Gastrocnemius medialis (tissue), 4 donors: Measurements from ENCODE around the gene TOR2A. TPM values are rescaled to one million over a fixed set of nuclear protein-coding genes. Genes with fewer than 3 reads are reported as not detected.

Experiments used
- ATAC-seq, 2 donors: fragments of 150-250 bp; one replicate each; pipeline ENCODE4 v1.9.1; 2016
- DNase-seq, 2 donors: peaks; one replicate each; pipeline ENCODE4 v3.0.0-alpha.2; 2019
- H3K27ac ChIP-seq, 4 donors: fragments of 200-600 bp; sonication (generic); 1 replicate in 1 of 4; 2 replicates in 3 of 4; pipeline ENCODE4 v1.5.1; 2016 to 2018; ENCODE audit warnings: mild to moderate bottlenecking in 2 of 4, moderate library complexity in 1 of 4
- H3K27me3 ChIP-seq, 3 donors: fragments of 200-600 bp; sonication (generic) in 2 of 3; 1 replicate in 1 of 3; 2 replicates in 2 of 3; pipeline versions ENCODE4 v1.5.1 to v1.6.0; 2016 to 2019; ENCODE audit warnings: mild to moderate bottlenecking in 1 of 3, moderate library complexity in 1 of 3
- H3K36me3 ChIP-seq, 2 donors: fragments of 200-600 bp; sonication (generic) in 1 of 2; one replicate each; pipeline ENCODE4 v1.5.1; 2017 to 2018
- H3K4me1 ChIP-seq, 2 donors: fragments of 200-600 bp; sonication (generic) in 1 of 2; one replicate each; pipeline ENCODE4 v1.5.1; 2016 to 2017; ENCODE audit warnings: mild to moderate bottlenecking in 2 of 2
- H3K4me3 ChIP-seq, 4 donors: fragments of 200-600 bp; sonication (generic) in 3 of 4; 1 replicate in 1 of 4; 2 replicates in 3 of 4; pipeline ENCODE4 v1.5.1; 2016 to 2019; ENCODE audit warnings: mild to moderate bottlenecking in 2 of 4
- H3K9me3 ChIP-seq, 3 donors: fragments of 200-600 bp; sonication (generic) in 2 of 3; 1 replicate in 1 of 3; 2 replicates in 2 of 3; pipeline ENCODE4 v1.5.1; 2016 to 2019
- CTCF ChIP-seq, 5 experiments: fragments of 450-650 bp in 3 of 5; fragments of 200-600 bp in 2 of 5; sonication (generic) in 2 of 5; IDR thresholded peaks in 4 of 5; conservative IDR thresholded peaks in 1 of 5; 1 replicate in 4 of 5; 2 replicates in 1 of 5; pipeline ENCODE4 v1.5.1; 2016 to 2019; ENCODE audit warnings: antibody characterized with exemption in 5 of 5, mild to moderate bottlenecking in 3 of 5, moderate library complexity in 3 of 5
- POLR2A ChIP-seq, 2 donors: fragments of 450-650 bp; IDR thresholded peaks; one replicate each; pipeline ENCODE4 v1.6.1; 2017; ENCODE audit warnings: antibody characterized with exemption in 2 of 2, mild to moderate bottlenecking in 2 of 2, moderate library complexity in 2 of 2
- in situ Hi-C, 4 donors: fragments of 200-750 bp; cut with MboI; loops; one replicate each; pipeline versions ENCODE4 v1.15.0 to v1.8.0; 2017; ENCODE audit warnings: low sequenced_read_pairs in 4 of 4
- intact Hi-C: fragments of 100-400 bp; cut with DNase I; formaldehyde crosslinking; loops from one replicate; pipeline ENCODE4 v1.15.1; 2023; ENCODE audit warnings: low total_unique reads
- total RNA-seq, 4 donors: library from RNA; depleted of rRNA; stranded (reverse); fragments of >200 nt; gene quantifications; one replicate each; pipeline versions ENCODE4 v1.1.0 to v1.2.3, GENCODE V29; 2016

The TOR2A gene
- total RNA-seq, 4 donors from 2014 or later, result 3.2 to 10.6 (median 9.6) TPM

GRCh38 chr9:127769101-127769500, 34.0 kb upstream of the TOR2A start:
- Histone ChIP-seq H3K9me3 (no peaks in the 10 kb centered on the region), H3K4me3 (peak overlapping the region in 2 of 4 donors; percentile 18 to 63), H3K36me3 (no peaks in the 10 kb centered on the region), H3K4me1 (peaks cover 11 to 18% of the 10 kb centered on the region in 2 donors), H3K27ac (peak overlapping the region; percentile 65 to 81 (median 76)), H3K27me3 (no peaks in the 10 kb centered on the region)
- in situ Hi-C loops (no loop called here), intact Hi-C loops (no loop called here)
- no peak for DNase-seq
- TF ChIP-seq CTCF (IDR thresholded peaks at IDR 0.05 in 4 of 5, conservative IDR thresholded peaks at IDR 0.05 in 1 of 5), result no peak
- TF ChIP-seq POLR2A (IDR thresholded peaks at IDR 0.05), result no peak
- no peak for ATAC-seq

- Histone ChIP-seq H3K27me3 (no peaks in the 10 kb centered on the region), H3K4me3 (peak overlapping the region in 2 of 4 donors; percentile 18 to 63), H3K36me3 (no peaks in the 10 kb centered on the region), H3K4me1 (peaks cover 11 to 18% of the 10 kb centered on the region in 2 donors), H3K27ac (peak overlapping the region; percentile 65 to 81 (median 76)), H3K9me3 (no peaks in the 10 kb centered on the region)
- TF ChIP-seq CTCF (IDR thresholded peaks at IDR 0.05 in 4 of 5, conservative IDR thresholded peaks at IDR 0.05 in 1 of 5) (no peak), POLR2A (IDR thresholded peaks at IDR 0.05) (no peak)
- DNase-seq, result no peak
- no peak for ATAC-seq
- intact Hi-C loops, result no loop called here
- in situ Hi-C loops, result no loop called here
Observed at GRCh38 chr9:127768698-127769097, 33.6 kb upstream of the TOR2A start.

- in situ Hi-C loops, result no loop called here
- Histone ChIP-seq H3K27me3 (no peaks in the 10 kb centered on the region), H3K27ac (peak overlapping the region; percentile 65 to 81 (median 76)), H3K4me3 (peak overlapping the region in 3 of 4 donors; percentile 8 to 63 (median 18)), H3K4me1 (peaks cover 11 to 18% of the 10 kb centered on the region in 2 donors), H3K9me3 (no peaks in the 10 kb centered on the region), H3K36me3 (no peaks in the 10 kb centered on the region)
- DNase-seq (no peak), ATAC-seq (no peak)
- TF ChIP-seq CTCF (IDR thresholded peaks at IDR 0.05 in 4 of 5, conservative IDR thresholded peaks at IDR 0.05 in 1 of 5), result no peak
- TF ChIP-seq POLR2A (IDR thresholded peaks at IDR 0.05), result no peak
- intact Hi-C loops, result no loop called here
Observed at GRCh38 chr9:127767909-127768331, 32.8 kb upstream of the TOR2A start.

GRCh38 chr9:127767410-127767809, 32.3 kb upstream of the TOR2A start:
- Histone ChIP-seq H3K9me3 (no peaks in the 10 kb centered on the region), H3K27ac (peak overlapping the region; percentile 65 to 81 (median 76)), H3K36me3 (no peaks in the 10 kb centered on the region), H3K27me3 (no peaks in the 10 kb centered on the region), H3K4me3 (peak overlapping the region in 3 of 4 donors; percentile 8 to 63 (median 18)), H3K4me1 (peaks cover 11 to 18% of the 10 kb centered on the region in 2 donors)
- no peak for DNase-seq
- intact Hi-C loops (no loop called here), in situ Hi-C loops (no loop called here)
- ATAC-seq, result no peak
- TF ChIP-seq POLR2A (IDR thresholded peaks at IDR 0.05) (no peak), CTCF (IDR thresholded peaks at IDR 0.05 in 4 of 5, conservative IDR thresholded peaks at IDR 0.05 in 1 of 5) (no peak)

GRCh38 chr9:127765418-127765817, 30.3 kb upstream of the TOR2A start:
- H3K9me3 ChIP-seq, result no peaks in the 10 kb centered on the region
- no peak for DNase-seq
- H3K27ac ChIP-seq, result peak overlapping the region in 3 of 4 donors; percentile 34 to 81 (median 76)
- intact Hi-C loops, result no loop called here
- no peaks in the 10 kb centered on the region for H3K27me3 ChIP-seq
- TF ChIP-seq POLR2A (IDR thresholded peaks at IDR 0.05) (no peak), CTCF (IDR thresholded peaks at IDR 0.05 in 4 of 5, conservative IDR thresholded peaks at IDR 0.05 in 1 of 5) (no peak)
- H3K4me1 ChIP-seq, result peaks cover 5 to 12% of the 10 kb centered on the region in 2 donors
- in situ Hi-C loops, result no loop called here
- H3K4me3 ChIP-seq, result no peak overlapping the region
- no peaks in the 10 kb centered on the region for H3K36me3 ChIP-seq
- no peak for ATAC-seq
